Limb (tissue), 2 donors: ENCODE data around the gene MAP7D1.
A peak's percentile ranks its signal among the peaks of the same experiment; 100 is the strongest.
"Not testable (repeated sequence)": the region's sequence is repeated elsewhere in the genome, so short reads cannot be mapped to it uniquely, and the experiment has no call there.

Experiments used
- DNase-seq, 2 donors: peaks; one replicate each; pipeline ENCODE4 v3.0.0-alpha.2; 2016; ENCODE audit errors: extremely low spot score in 2 of 2

MAP7D1 gene

DNA sequence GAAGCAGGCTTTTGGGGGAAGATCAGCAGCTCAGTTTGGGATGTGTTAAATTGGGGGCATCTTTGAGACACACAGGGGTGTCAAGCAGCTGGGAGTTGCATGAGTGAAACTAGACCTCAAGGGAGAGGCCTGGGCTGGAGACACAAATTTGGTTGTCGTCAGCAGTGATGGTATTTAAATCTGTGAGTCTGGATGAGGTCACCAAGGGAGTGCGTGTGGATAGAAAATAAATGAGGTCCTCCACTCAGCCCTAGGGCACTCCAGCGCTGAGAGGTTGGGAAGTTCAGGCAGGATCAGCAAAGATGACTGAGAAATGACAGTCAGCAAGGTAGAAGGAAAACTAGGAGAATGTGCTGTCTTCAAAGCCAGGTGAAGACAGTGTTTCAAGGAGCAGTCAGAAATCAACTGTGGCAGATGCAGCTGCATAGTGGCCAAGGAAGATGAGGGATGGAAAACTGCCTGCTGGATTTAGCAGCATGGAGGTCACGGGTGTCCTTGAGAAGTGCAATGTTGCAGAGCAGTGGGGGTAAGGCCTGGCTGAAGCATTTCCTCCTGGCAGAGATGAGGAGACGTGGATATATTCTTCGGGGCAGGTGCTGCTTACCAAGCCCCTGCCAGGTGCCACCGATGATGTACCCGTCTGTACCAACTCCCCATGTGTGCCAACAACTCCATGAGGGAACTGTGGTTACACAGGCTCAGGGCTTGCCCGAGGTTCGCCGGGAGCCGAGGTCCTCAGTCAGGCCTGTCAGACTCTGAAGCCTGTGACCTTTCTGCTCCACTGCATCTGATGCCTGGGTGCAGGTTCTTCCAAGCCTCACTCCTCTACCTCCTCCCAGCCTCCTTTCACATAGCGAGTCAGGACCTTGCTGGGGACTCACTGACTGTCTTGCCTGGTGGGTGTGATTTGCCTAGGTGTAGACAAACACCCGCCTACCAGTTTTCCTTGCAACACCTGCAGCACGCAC, 11.3 kb downstream of the MAP7D1 start:
- no peak for DNase-seq

DNA sequence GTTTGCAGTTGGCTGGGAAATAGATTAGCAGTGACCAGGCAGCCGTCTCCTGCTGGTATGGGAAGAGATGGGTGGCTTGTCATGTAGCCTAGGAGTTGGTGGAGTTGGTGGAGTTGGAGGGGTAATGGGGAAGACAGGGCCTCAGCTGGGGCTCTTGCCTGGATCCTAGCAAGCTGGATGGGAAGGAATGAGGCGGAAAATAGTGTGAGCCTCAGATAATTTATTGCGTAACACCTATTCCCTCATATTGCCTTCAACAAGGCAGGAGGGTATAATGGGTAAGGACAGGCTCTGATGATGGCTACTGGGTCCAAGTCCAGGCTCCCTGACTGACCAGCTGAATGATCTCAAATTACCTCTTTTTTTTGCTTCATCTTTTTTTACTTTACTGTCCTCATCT, 12.6 kb downstream of the MAP7D1 start:
- no peak for DNase-seq

DNA sequence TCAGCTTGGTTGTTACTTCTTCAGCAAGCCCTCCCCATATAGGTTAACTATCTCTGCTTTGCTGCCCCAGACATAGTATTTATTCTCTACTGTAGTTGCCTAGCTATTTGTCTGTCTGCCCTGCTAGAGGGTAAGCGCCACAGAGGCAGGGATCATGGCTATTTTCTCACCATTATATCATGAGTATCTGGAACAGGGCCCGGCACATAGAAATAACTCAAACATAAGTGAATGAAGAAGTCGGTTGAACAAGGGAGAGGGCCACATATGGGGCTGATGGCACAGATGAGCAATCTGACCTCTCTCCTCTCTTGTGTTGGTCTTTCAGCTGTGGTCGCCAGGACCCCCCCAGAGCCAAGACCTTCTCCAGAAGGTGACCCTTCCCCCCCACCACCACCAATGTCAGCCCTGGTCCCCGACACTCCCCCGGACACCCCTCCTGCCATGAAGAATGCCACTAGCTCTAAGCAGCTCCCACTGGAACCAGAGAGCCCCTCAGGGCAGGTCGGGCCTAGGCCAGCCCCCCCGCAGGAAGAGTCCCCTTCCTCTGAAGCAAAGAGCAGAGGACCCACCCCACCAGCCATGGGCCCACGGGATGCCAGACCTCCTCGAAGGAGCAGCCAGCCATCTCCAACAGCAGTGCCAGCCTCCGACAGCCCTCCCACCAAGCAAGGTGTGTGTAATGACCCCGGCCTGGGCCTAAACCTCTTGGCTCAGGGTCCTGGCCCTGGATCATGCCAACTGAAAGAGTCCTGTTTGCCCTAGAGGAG, 14.9 kb downstream of the MAP7D1 start:
- no peak for DNase-seq

DNA sequence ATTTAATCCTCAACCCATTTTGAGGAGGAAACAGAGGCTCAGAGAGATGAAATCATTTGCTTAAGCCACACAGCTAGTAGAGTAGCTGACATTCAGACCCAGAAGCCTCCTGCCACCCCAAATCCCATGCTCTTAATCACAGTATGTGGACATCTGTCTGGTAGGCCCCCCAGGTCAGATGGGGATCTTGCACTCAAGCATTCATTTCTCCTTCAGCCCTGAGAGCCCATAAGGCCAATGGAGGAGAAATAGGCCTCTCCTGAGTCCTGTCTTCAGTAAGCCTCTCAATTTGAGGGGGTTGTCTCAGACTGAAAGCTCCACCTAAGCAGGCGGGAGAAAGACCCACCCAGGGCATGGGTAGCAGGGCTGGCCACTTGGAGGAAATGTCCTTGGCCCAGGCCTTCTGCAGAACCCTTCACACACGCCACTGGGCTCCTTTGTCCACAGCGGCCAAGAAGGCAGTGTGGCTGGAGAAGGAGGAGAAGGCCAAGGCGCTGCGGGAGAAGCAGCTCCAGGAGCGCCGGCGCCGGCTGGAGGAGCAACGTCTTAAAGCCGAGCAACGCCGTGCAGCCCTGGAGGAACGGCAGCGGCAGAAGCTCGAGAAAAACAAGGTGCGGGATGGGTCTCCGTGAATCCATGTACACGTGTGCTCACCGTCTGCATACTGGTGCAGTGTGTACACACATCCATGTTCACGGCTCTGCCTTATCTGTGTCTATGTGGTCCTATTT, 16.2 kb downstream of the MAP7D1 start:
- DNase-seq = no peak

DNA sequence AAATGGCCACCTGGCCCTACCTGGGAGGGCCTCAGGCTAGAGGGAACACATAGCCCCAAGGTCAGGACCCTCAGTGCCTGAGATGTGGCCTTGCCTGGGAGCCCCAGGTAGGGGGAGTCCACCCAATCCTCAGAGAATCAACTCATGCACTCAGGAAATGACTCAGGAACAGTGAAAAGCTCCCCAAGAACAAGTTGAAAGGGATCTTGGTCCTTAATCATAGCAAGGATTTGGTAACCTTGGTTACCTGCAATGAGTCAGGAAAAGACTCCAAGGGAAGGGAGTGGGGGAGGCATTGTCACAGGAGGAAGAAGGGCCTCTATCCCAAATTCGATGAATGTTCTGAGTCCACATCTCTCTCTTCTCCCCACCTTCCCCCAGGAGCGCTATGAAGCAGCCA, 17.0 kb downstream of the MAP7D1 start:
- DNase-seq = no peak

DNA sequence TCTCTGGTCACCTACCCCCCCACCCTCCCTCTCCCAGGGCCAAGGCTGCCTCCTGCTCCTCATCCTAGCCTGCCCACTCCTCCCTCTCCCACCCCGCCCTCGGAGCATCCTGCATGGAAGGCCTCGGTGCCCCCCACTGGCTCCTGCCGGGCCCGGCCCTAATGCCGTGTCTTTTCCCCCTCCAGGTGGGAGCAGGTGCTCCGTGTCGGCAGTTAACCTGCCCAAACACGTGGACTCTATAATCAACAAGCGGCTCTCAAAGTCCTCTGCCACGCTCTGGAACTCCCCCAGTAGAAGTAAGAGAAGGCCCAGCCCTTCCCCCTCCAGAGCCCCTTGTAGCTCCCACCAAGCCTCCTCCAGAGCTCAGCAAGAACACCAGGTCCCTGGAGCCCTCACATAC, 18.8 kb downstream of the MAP7D1 start:
- no peak for DNase-seq

DNA sequence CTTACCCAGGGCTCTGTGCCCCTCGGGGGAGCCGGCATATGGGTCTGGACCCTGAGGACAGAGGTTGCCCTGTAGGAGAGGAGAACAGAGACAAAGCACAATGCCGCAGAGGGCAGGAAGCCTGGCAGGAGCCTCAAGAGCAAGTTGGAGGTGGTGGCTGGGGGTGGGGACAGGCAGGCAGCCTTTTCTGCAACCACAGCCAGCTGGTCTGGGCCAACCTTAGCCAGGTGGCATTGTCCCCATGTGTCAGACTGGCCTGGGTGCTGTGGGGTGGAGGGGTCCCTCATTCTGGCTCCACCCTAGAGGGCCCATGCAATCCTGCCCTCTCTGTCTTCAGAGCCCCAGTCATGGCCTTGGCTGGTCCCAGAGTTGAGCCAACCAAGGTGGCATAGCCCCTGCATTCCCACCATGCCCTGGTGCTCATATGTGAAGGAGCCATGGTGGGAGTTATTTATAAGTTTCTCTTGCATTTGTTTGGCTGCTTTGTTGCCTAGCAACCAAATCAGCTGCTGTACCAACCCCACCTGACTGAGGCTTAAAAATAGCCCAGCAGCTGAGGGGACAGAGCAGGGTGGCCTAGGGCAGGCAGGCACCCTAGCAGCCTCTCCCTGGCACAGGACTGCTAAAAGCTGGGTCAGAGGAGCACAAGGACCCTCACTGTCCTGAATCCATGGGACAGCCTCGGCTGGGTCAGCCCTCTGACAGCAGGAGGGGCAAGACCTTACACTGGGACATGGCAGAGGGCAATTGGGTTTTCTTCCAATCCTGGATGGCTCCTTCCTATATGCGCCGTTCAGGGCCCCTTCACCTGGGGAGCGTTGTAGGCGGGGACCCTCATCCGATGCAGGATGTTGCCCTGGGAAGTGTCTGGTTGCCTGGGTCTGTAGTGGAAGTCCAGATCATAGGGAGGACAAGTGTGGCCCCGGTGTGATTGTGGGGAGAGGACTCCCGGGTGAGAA, 19.5 kb downstream of the MAP7D1 start:
- DNase-seq = peak; percentile 51 to 68

DNA sequence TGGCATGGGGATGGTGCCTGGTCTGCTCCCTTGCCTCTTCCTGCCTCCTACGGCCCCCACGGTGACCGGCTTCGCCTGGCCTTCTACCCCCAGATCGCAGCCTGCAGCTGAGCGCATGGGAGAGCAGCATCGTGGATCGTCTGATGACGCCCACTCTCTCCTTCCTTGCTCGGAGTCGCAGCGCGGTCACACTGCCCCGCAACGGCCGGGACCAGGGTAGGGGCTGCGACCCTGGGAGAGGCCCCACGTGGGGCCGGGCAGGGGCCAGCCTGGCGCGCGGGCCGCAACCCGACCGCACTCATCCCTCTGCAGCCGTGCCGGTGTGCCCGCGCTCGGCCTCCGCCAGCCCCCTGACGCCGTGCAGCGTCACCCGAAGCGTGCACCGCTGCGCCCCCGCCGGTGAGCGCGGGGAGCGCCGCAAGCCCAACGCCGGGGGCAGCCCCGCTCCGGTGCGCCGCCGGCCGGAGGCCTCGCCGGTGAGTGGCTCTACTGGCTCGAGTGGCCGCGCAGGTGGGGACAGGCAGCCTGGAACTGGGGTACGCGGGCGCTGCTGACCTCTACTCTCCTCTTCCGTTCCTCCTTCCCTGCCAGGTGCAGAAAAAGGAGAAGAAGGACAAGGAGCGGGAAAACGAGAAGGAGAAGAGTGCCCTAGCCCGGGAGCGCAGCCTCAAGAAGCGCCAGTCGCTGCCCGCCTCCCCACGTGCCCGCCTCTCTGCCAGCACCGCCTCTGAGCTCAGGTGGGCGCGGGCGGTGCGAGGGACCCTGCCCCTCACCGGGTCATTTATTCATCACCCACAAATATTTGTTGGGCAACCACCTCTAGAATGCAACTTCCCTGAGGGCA, 20.4 kb downstream of the MAP7D1 start:
- DNase-seq = no peak

DNA sequence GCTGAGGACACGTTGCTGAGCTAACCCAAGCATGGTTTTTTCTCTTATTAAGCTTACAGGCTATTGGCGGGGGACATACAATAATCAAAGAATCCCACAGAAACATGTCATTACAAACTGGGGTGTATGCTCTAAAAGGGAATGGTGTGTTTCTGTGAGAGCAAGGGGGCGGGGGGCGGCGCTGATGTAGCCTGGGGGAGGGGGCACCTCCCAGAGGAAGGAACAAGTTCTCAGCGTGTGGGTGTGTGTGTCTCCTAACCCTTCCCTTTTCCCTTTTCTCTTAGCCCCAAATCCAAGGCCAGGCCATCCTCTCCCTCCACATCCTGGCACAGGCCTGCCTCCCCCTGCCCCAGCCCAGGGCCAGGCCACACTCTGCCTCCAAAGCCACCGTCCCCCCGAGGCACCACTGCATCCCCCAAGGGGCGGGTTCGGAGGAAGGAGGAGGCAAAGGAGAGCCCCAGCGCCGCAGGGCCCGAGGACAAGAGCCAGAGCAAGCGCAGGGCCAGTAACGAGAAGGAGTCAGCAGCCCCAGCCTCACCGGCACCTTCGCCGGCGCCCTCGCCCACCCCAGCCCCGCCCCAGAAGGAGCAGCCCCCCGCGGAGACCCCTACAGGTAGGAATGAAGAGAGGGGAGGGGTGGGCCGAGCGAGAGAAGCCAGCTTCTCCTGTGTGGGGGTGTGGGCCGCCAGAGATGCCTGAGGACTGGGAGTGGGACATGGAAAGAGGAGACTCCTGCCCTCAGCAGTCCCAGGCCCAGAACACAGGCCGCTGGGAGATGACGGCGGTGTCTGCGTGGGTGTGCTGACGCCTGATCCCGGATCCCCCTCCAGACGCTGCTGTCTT, 21.9 kb downstream of the MAP7D1 start:
- DNase-seq = no peak

DNA sequence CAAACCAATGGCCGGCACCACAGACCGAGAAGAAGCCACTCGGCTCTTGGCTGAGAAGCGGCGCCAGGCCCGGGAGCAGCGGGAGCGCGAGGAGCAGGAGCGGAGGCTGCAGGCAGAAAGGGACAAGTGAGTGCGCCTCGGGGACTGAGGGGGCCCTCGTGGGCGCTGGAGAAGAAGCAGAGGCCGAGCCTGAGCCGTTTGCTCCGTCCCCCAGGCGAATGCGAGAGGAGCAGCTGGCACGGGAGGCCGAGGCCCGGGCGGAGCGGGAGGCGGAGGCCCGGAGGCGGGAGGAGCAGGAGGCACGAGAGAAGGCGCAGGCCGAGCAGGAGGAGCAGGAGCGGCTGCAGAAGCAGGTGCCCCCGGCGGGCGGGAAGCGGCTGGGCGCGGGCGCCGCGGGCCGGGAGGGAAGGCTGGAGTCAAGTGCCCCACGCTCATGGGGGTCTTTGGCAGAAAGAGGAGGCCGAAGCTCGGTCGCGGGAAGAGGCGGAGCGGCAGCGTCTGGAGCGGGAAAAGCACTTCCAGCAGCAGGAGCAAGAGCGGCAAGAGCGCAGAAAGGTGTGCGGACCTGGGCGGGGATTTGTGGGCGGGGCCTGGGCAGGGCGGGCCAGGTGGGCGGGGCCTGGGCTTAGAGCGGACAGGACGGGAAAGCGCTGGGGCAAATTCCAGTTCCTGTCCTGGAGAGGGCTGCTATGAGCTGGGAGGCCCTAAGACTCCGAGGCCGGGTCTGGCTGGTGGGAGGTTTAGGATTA, 22.7 kb downstream of the MAP7D1 start:
- DNase-seq = no peak

DNA sequence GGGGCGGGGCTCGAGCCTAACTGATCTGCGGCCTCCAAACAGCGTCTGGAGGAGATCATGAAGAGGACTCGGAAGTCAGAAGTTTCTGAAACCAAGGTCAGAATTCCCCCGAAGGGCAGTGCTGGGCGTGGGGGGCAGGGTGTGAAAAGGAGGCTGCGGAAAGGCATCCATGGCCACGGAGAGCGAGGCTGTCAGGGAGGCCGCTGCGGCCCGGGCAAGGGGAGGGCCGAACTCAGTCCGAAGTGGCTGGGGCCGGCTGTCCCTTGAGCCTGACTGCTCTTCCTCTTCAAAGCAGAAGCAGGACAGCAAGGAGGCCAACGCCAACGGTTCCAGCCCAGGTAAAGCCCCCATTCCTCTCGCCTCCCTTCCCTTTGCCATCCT, 23.2 kb downstream of the MAP7D1 start:
- DNase-seq = no peak

DNA sequence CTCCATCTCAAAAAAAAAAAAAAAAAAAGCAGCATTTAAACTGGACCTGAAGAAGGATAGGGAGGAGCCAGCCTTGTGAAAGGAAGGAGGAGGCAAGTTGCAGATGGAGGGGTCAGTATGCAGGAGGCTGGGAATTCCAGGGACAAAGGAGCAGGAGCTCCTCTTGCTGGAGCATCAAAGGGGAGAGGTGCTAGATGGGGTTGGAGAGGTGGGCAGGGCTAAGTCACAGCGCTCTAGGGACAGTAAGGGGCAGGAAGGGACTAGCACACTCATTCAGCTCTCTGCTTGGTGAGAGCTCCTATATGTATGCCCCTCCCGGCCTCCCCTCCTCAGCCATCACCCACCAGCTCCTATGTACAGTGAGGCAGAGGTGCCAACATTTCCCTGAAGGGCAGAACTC, 26.8 kb downstream of the MAP7D1 start:
- no peak for DNase-seq

DNA sequence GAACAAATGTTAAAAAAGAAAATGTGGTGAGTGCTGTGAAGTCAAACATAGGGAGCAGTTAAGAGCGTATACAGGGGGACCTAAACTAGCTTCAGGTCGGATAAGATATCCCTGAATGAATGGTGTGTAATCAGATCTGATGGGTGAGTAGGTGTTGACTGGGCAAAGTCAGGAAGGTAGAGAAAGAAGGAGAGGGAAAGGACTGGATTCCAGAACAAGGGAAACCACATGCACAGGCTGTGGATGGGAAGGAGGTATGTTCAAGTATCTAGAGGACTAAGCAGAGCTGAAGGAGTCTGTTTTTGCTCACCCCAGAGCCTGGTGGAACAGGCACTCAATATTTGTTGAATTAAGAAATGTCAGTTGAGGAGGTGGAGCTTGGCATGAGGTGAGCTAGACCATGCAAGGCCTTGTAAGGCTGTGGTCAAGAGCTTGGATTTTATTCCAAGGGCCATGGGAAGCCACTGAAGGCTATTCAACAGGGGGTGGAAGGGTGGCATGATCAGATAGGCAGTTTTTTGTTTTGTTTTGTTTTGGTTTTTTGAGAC, 27.4 kb downstream of the MAP7D1 start:
- DNase-seq = no peak

DNA sequence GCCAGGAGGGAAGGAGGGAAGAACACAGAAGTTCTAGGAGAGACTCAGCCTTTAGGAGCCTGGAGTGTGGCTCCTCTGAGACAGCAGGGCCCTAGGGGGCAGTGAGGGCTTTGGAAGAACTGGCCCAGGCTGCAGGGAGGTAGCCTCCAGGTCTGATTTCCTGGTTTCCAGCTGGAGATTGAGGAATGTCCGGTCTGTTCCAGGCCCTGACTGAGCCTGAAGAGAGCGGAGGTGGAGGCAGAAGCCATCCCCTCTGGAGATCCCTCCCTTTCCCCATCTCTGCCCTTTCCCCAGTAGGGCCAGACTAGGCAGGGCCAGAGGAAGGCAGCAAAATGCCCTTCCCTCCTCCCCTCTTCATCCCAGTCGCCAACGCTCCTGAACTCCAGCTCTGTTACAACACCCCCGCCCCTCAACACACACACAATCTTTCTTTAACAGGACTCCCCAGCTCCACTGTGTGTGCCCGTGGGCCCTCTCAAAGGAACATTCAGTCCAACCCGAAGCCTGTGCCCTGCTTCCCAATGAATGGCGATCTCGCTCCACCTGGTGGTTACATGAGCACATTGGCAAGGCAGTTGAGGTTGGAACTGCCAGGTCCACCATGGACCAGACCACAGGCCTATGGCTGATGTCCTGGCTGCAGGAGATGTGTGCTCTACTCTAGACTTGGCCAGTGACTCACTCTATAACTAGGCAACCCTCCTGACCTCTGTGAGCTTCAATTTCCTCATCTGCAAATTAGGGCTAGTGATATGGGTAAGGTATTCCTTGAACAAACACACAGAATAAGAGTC, 32.0 kb downstream of the MAP7D1 start:
- DNase-seq = peak; percentile 83 to 84

DNA sequence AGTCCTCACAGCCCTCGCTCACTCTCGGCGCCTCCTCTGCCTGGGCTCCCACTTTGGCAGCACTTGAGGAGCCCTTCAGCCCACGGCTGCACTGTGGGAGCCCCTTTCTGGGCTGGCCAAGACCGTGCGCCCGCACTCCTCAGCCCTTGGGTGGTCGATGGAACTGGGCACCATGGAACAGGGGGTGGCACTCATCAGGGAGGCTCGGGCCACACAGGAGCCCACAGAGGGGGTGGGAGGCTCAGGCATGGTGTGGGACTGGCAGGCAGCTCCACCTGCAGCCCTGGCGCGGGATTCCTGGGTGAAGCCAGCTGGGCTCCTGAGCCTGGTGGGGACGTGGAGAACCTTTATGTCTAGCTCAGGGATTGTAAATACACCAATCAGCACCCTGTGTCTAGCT, 40.8 kb downstream of the MAP7D1 start:
- not testable (repeated sequence) for DNase-seq

DNA sequence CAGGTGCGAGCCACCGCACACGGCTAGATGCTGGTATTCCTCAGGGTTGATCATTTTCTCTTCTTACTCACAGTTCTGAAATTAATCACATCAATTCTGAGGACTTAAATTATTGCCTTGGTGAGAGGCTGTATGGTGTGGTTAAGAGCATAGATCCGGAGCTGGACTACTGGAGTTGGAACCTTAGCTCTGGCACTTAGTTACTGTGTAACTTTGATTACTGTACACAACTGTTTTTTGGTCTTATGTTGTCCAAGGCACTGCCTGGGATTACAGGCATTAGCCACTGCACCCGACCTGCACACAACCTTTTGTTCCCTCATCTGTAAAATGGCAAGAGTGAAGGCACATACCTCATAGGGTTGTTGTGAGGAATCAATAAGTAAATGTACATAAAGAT, 42.7 kb downstream of the MAP7D1 start:
- DNase-seq = no peak
